Measurements from ENCODE around the gene DZIP1L. TPM values are rescaled to one million over a fixed set of nuclear protein-coding genes. Genes with fewer than 3 reads are reported as not detected.

DZIP1L gene
- total and polyA plus RNA-seq, 10 donors, result 0.85 to 38.6 (median 12.4) TPM

GRCh38 chr3:138127636-138128365 lies 12.4 kb upstream of the DZIP1L start:
- H3K27ac ChIP-seq, result no peak overlapping the region
- TF ChIP-seq POLR2AphosphoS5 (IDR thresholded peaks at IDR 0.05) (no peak), CTCF (IDR thresholded peaks at IDR 0.05 in 8 of 11, conservative IDR thresholded peaks at IDR 0.05 in 3 of 11) (no peak), POLR2A (IDR thresholded peaks at IDR 0.05) (no peak)
- no peak overlapping the region for H3K4me3 ChIP-seq
- H3K9me3 ChIP-seq, result peaks cover 0 to 5% (median 0%) of the 10 kb centered on the region in 8 donors
- intact Hi-C loops (cut with DNase I; ENCODE audit: low total_unique reads), result no loop called here
- H3K4me1 ChIP-seq, result peaks cover 0 to 22% (median 4%) of the 10 kb centered on the region in 6 donors
- 60 to 94% (median 89%) methylated on average over 1 of the region's 1 CpG for WGBS, 5 donors
- no peaks in the 10 kb centered on the region for H3K36me3 ChIP-seq
- no peak for DNase-seq
- no peaks in the 10 kb centered on the region for H3K27me3 ChIP-seq (replicated peaks in 1 of 7)

DNA sequence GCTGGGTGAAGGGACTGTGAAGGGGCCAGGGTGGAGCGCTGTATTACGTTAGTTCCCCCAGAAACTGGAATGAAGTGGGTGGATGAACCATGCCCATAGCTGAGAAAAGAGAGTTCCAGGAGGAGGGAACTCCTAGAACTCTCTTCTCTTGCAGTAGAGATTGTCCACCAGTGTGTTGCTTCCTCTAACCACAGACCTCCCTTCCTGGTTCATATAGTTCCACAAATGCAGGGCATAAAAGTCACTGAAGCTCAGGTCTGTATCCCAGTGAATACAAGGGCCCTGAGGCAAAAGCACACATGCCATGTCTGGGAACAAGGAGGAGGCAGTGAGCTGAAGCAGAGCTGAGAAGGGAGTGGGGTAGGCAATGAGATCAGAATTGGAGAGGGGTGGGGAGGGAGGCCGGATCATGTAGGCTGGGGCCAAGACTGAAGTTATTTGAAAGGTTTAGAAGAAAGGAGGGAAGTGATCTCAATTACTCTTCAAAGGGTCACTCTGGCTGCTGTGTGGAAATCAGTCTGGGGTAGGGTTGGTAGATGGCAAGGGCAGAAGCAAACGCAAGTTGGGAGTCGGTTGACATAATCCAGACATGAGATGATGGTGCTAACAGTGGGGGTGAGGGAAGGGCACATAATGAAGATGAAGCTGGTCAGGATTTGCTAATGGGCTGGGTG lies 10.3 kb upstream of the DZIP1L start:
- Histone ChIP-seq H3K4me3 (peak overlapping the region in 1 of 8 donors; percentile 9), H3K36me3 (no peaks in the 10 kb centered on the region), H3K27me3 (replicated peaks in 1 of 7) (no peaks in the 10 kb centered on the region), H3K4me1 (peaks cover 0 to 22% (median 4%) of the 10 kb centered on the region in 6 donors), H3K27ac (peak overlapping the region in 6 of 8 donors; percentile 26 to 77 (median 54)), H3K9me3 (peaks cover 0 to 5% (median 0%) of the 10 kb centered on the region in 8 donors)
- TF ChIP-seq POLR2A (IDR thresholded peaks at IDR 0.05), result no peak
- TF ChIP-seq CTCF (IDR thresholded peaks at IDR 0.05 in 8 of 11, conservative IDR thresholded peaks at IDR 0.05 in 3 of 11), result no peak
- TF ChIP-seq POLR2AphosphoS5 (IDR thresholded peaks at IDR 0.05), result no peak
- intact Hi-C loops (cut with DNase I; ENCODE audit: low total_unique reads), result no loop called here
- DNase-seq, result no peak
- 36 to 66% (median 47%) methylated on average over 5 of the region's 5 CpGs for WGBS, 5 donors

- peak overlapping the region in 4 of 8 donors; percentile 52 to 77 (median 63) for H3K27ac ChIP-seq
- peaks cover 0 to 5% (median 0%) of the 10 kb centered on the region in 8 donors for H3K9me3 ChIP-seq
- H3K4me1 ChIP-seq, result peaks cover 0 to 22% (median 4%) of the 10 kb centered on the region in 6 donors
- H3K36me3 ChIP-seq, result no peaks in the 10 kb centered on the region
- intact Hi-C loops (cut with DNase I; ENCODE audit: low total_unique reads), result no loop called here
- TF ChIP-seq POLR2A (IDR thresholded peaks at IDR 0.05) (no peak), CTCF (IDR thresholded peaks at IDR 0.05 in 8 of 11, conservative IDR thresholded peaks at IDR 0.05 in 3 of 11) (no peak), POLR2AphosphoS5 (IDR thresholded peaks at IDR 0.05) (no peak)
- no peak for DNase-seq
- no peak overlapping the region for H3K4me3 ChIP-seq
- 77 to 86% (median 79%) methylated on average over 10 of the region's 10 CpGs for WGBS, 5 donors
- H3K27me3 ChIP-seq (replicated peaks in 1 of 7), result no peaks in the 10 kb centered on the region
These were observed 9.4 kb upstream of the DZIP1L start for GRCh38 chr3:138124706-138125355.

Data from spleen (tissue), 11 donors.